Measurements from ENCODE around the gene PSAP.

Gene PSAP

DNA sequence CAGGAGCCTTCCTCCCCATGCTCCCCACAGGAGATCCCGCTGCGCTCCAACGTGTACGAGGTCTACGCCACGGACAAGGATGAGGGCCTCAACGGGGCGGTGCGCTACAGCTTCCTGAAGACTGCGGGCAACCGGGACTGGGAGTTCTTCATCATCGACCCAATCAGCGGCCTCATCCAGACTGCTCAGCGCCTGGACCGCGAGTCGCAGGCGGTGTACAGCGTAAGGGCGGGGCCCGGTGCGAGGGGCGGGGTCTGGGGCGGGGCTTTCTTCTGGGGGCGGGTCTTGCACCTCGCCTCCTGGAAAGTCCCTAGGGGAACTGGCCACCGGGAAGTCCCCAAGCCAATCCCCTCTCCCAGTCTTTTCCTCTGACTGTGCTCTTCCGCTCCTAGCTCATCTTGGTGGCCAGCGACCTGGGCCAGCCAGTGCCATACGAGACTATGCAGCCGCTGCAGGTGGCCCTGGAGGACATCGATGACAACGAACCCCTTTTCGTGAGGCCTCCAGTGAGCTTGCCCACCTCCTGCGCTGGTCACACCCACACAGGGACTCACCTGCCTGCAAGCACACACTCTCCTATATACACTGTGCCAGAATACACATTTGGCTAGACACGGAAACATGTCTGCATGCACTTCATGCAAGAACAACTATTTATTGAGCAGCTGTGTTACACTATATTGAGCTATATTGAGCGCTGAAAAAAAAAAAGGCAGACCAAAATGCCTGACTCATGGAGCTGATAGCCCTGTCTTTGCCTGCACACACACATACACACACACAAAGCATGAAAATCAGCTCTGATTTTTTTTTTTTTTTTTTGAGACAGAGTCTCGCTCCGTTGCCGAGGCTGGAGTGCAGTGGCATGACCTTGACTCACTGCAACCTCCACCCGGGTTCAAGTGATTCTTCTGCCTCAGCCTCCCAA lies 45.0 kb downstream of the PSAP start:
- H3K4me1 ChIP-seq (ENCODE audit: low read length): no peaks in the 10 kb centered on the region
- TF ChIP-seq EZH2phosphoT487 (IDR thresholded peaks at IDR 0.05; ENCODE audit: low read length): no peak
- TF ChIP-seq, protein P1, sequence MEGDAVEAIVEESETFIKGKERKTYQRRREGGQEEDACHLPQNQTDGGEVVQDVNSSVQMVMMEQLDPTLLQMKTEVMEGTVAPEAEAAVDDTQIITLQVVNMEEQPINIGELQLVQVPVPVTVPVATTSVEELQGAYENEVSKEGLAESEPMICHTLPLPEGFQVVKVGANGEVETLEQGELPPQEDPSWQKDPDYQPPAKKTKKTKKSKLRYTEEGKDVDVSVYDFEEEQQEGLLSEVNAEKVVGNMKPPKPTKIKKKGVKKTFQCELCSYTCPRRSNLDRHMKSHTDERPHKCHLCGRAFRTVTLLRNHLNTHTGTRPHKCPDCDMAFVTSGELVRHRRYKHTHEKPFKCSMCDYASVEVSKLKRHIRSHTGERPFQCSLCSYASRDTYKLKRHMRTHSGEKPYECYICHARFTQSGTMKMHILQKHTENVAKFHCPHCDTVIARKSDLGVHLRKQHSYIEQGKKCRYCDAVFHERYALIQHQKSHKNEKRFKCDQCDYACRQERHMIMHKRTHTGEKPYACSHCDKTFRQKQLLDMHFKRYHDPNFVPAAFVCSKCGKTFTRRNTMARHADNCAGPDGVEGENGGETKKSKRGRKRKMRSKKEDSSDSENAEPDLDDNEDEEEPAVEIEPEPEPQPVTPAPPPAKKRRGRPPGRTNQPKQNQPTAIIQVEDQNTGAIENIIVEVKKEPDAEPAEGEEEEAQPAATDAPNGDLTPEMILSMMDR (IDR thresholded peaks at IDR 0.05; ENCODE audit: low read length): no peak
- no peak for TF ChIP-seq EZH2 (optimal IDR thresholded peaks at IDR 0.05; ENCODE audit: low read depth, low read length)
- peaks cover 4% of the 10 kb centered on the region; the same call in 1 of the 2 replicates for H3K27me3 ChIP-seq (replicated peaks; ENCODE audit: insufficient read depth, low read length)
- no peak for DNase-seq
- H3K27ac ChIP-seq (ENCODE audit: low read length): no peak overlapping the region
- H2AFZ ChIP-seq (ENCODE audit: low read length): no peak overlapping the region
- H3K9ac ChIP-seq (ENCODE audit: low read length): no peak overlapping the region
- H3K4me3 ChIP-seq (ENCODE audit: low read length): no peak overlapping the region
- no peaks in the 10 kb centered on the region for H3K79me2 ChIP-seq (ENCODE audit: low read length)
- H3F3A ChIP-seq (ENCODE audit: insufficient read depth, low read length): no peaks in the 10 kb centered on the region
- H3K9me3 ChIP-seq (replicated peaks; ENCODE audit: insufficient read depth, low read length): no peaks in the 10 kb centered on the region
- no peak overlapping the region for H3K4me2 ChIP-seq (ENCODE audit: low read depth, low read length)
- H3K36me3 ChIP-seq (replicated peaks; ENCODE audit: insufficient read depth, low read length): no peaks in the 10 kb centered on the region
- no peaks in the 10 kb centered on the region for H3K9me2 ChIP-seq (replicated peaks; ENCODE audit: insufficient read depth, low read length)
- H4K20me1 ChIP-seq (ENCODE audit: insufficient read depth, low read length): no peaks in the 10 kb centered on the region

DNA sequence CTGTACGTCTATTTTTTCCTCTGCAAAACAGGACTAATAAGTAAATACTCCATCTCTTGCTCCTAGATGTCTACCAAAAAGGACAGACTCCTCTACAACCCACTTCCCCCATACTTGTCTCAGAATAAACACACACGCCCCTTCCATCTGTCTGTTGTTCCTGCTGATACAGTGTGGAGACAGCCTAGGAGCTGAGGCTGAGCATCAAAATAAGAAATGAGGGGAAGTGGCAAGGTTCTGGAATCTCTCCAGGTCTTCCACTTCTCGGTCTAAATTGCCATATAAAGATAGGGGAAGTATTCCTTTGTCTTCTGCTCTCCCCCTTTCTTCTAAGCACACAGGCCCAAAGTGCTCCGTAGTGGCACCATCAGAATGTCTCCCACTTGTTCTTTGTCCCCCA lies 47.0 kb downstream of the PSAP start:
- Histone ChIP-seq H3K9me2 (replicated peaks; ENCODE audit: insufficient read depth, low read length) (no peaks in the 10 kb centered on the region), H3K27ac (ENCODE audit: low read length) (no peak overlapping the region), H3K4me1 (ENCODE audit: low read length) (no peaks in the 10 kb centered on the region), H3K4me3 (ENCODE audit: low read length) (no peak overlapping the region), H3K9ac (ENCODE audit: low read length) (no peak overlapping the region), H3F3A (ENCODE audit: insufficient read depth, low read length) (no peaks in the 10 kb centered on the region), H3K79me2 (ENCODE audit: low read length) (no peaks in the 10 kb centered on the region), H3K4me2 (ENCODE audit: low read depth, low read length) (no peak overlapping the region), H2AFZ (ENCODE audit: low read length) (no peak overlapping the region), H3K36me3 (replicated peaks; ENCODE audit: insufficient read depth, low read length) (no peaks in the 10 kb centered on the region), H3K27me3 (replicated peaks; ENCODE audit: insufficient read depth, low read length) (peaks cover 4% of the 10 kb centered on the region; the same call in 1 of the 2 replicates), H4K20me1 (ENCODE audit: insufficient read depth, low read length) (no peaks in the 10 kb centered on the region), H3K9me3 (replicated peaks; ENCODE audit: insufficient read depth, low read length) (no peaks in the 10 kb centered on the region)
- TF ChIP-seq EZH2phosphoT487 (IDR thresholded peaks at IDR 0.05; ENCODE audit: low read length) (no peak), EZH2 (optimal IDR thresholded peaks at IDR 0.05; ENCODE audit: low read depth, low read length) (no peak)
- TF ChIP-seq, protein P1 (IDR thresholded peaks at IDR 0.05; ENCODE audit: low read length): no peak
- no peak for DNase-seq

DNA sequence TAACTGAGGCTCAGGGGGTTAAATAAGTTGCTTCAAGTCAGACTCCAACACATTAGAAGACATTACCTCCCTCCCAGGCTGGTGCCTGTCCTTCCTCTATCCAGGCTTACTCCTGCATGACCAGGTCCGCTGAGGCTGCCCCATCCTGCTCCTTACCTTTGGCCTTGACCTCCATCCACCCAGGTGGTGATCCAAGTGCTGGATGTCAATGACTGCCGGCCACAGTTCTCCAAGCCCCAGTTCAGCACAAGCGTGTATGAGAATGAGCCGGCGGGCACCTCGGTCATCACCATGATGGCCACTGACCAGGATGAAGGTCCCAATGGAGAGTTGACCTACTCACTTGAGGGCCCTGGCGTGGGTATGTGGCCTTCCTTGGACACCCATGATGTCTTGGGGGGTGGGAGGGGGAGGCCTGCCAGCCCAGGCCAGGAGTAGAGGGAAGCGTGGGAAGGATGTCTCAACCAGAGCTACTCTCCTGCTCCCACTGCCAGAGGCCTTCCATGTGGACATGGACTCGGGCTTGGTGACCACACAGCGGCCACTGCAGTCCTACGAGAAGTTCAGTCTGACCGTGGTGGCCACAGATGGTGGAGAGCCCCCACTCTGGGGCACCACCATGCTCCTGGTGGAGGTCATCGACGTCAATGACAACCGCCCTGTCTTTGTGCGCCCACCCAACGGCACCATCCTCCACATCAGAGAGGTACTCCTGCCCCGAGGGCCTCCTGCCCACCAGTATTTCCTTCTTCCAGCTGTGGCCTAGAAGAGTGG lies 48.1 kb downstream of the PSAP start:
- H3K9me2 ChIP-seq (replicated peaks; ENCODE audit: insufficient read depth, low read length): no peaks in the 10 kb centered on the region
- H4K20me1 ChIP-seq (ENCODE audit: insufficient read depth, low read length): no peaks in the 10 kb centered on the region
- no peak overlapping the region for H2AFZ ChIP-seq (ENCODE audit: low read length)
- H3K9me3 ChIP-seq (replicated peaks; ENCODE audit: insufficient read depth, low read length): no peaks in the 10 kb centered on the region
- DNase-seq: no peak
- no peaks in the 10 kb centered on the region for H3K4me1 ChIP-seq (ENCODE audit: low read length)
- H3K27me3 ChIP-seq (replicated peaks; ENCODE audit: insufficient read depth, low read length): peaks cover 4% of the 10 kb centered on the region; the same call in 1 of the 2 replicates
- H3K36me3 ChIP-seq (replicated peaks; ENCODE audit: insufficient read depth, low read length): no peaks in the 10 kb centered on the region
- TF ChIP-seq EZH2 (optimal IDR thresholded peaks at IDR 0.05; ENCODE audit: low read depth, low read length) (no peak), EZH2phosphoT487 (IDR thresholded peaks at IDR 0.05; ENCODE audit: low read length) (no peak)
- TF ChIP-seq, protein P1 (IDR thresholded peaks at IDR 0.05; ENCODE audit: low read length): no peak
- no peaks in the 10 kb centered on the region for H3F3A ChIP-seq (ENCODE audit: insufficient read depth, low read length)
- H3K4me3 ChIP-seq (ENCODE audit: low read length): no peak overlapping the region
- H3K79me2 ChIP-seq (ENCODE audit: low read length): no peaks in the 10 kb centered on the region
- H3K4me2 ChIP-seq (ENCODE audit: low read depth, low read length): no peak overlapping the region
- H3K27ac ChIP-seq (ENCODE audit: low read length): no peak overlapping the region
- H3K9ac ChIP-seq (ENCODE audit: low read length): no peak overlapping the region

Data from MM.1S (cell line).